ENCODE results near the gene SERINC3. TPM values are rescaled to one million over a fixed set of nuclear protein-coding genes. Genes with fewer than 3 reads are reported as not detected.

SERINC3 gene
- total and polyA plus RNA-seq, 2 of the 13 experiments (the other 11 are each of a cell fraction or from before 2014, with no cell fraction given): 82.0 to 226 TPM

- TF ChIP-seq ZSCAN9 (CRISPR knock-in tag; IDR thresholded peaks at IDR 0.05; ENCODE audit: borderline replicate concordance) (peak; percentile 74; the same call in 1 of the 2 replicates), ATF6 (CRISPR knock-in tag; conservative IDR thresholded peaks at IDR 0.05) (peak; percentile 48; the same call in 1 of the 2 replicates), ELF1 (CRISPR knock-in tag; IDR thresholded peaks at IDR 0.05) (peak; percentile 33; the same call in 1 of the 2 replicates), ZBTB49 (CRISPR knock-in tag; IDR thresholded peaks at IDR 0.05; ENCODE audit: borderline replicate concordance) (0 out of 2 replicates have a peak, but pooled peaks have one; percentile 88), HMG20B (CRISPR knock-in tag; conservative IDR thresholded peaks at IDR 0.05) (peak; percentile 64; the same call in 1 of the 2 replicates), HOMEZ (CRISPR knock-in tag; IDR thresholded peaks at IDR 0.05; ENCODE audit: low read depth) (peak; percentile 61; the same call in 1 of the 2 replicates), KDM5A (IDR thresholded peaks at IDR 0.05; ENCODE audit: borderline replicate concordance, low read length) (0 out of 2 replicates have a peak, but pooled peaks have one; percentile 38), ATF5 (CRISPR knock-in tag; IDR thresholded peaks at IDR 0.05; ENCODE audit: low read depth) (0 out of 2 replicates have a peak, but pooled peaks have one; percentile 15), ZMYM4 (CRISPR knock-in tag; IDR thresholded peaks at IDR 0.05) (peak; percentile 32; the same call in 1 of the 2 replicates), ARID3A (IDR thresholded peaks at IDR 0.05; ENCODE audit: low read depth, low read length) (peak; percentile 80; the same call in 1 of the 2 replicates), ZGPAT (CRISPR knock-in tag; IDR thresholded peaks at IDR 0.05) (peak; percentile 46; the same call in 1 of the 2 replicates), STAG1 (CRISPR knock-in tag; IDR thresholded peaks at IDR 0.05) (peak; percentile 100), ZNF343 (CRISPR knock-in tag; IDR thresholded peaks at IDR 0.05) (peak; percentile 53; the same call in 1 of the 2 replicates), BCL6 (CRISPR knock-in tag; IDR thresholded peaks at IDR 0.05) (peak; percentile 56), REL (CRISPR knock-in tag; conservative IDR thresholded peaks at IDR 0.05) (no peak), CTCF (CRISPR knock-in tag; IDR thresholded peaks at IDR 0.05) (peak; percentile 99)
These were observed 50.4 kb downstream of the SERINC3 start (continued) for GRCh38 chr20:44471481-44471882.
